GOT3 (cell line): ENCODE data around the gene FOXP3.
A peak's percentile ranks its signal among the peaks of the same experiment; 100 is the strongest.

Experiments used
- DNase-seq: peaks from one replicate; lab custom pipeline; 2025; ENCODE audit warnings: mixed read lengths; lab: John Stamatoyannopoulos, UW

FOXP3 gene

DNA sequence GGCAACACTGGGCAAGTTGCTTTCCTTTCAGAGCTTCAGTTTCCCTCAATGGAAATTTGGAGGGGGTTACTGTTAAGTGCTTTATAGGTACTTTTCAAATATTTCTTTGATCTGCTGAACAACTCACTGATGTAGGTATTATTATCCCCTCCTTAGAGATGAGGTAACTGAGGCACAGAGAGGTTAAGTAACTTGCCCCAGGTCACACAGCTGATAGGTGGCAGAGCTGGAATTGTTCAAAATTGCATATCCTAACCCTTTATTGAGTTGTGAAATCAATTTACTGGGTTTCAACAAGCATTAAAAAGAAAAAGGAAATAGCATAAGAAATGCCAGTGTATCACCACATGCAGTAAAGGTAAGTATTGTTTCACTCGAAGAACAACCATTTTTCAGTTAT is 11.7 kb upstream of the FOXP3 start:
- DNase-seq = no peak

DNA sequence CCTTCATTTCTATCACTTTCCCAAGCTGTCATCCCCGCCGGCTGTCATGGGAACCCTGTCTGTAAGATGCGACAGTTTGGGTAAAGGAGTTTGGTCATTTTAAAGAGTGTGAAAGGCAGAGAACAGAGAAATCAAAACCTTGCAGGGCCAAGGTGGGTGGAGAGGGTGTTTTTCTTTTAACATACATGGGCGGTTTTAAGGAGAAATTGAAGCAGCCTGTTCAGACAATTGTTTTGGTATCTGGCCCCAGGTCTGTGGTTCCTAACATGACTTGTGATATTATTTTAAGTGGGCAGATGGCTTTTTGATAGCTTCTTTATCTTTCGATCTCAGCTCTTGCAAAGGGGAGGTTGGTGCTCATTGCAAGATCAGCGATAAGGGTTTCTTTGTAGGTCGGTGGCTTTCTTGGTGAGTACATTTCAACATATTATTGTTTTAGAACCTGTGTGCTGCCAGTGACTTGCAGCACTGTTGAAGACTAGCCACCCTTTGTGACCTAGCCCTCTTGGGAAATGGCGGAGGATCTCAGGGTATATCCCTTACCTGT is 8.7 kb upstream of the FOXP3 start:
- no peak for DNase-seq

DNA sequence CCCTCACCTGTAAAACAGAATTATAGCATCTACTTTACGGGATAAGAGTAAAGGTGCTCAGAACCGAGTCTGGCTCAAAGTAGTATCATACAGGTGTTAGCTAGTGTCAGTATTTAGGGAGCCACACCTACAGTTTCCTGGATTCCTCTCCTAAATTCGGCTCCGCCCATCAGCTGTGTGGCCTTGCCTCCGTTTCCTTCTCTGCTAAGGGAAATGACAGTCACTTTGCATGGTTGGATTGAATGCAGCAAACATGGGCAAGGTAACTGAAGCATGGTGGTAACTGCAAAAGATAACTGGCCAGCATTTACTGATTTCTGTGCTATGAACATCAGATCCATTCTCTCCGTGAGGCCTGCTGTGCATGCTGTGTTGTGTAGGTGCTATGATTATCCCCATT is 7.9 kb upstream of the FOXP3 start:
- DNase-seq = no peak

DNA sequence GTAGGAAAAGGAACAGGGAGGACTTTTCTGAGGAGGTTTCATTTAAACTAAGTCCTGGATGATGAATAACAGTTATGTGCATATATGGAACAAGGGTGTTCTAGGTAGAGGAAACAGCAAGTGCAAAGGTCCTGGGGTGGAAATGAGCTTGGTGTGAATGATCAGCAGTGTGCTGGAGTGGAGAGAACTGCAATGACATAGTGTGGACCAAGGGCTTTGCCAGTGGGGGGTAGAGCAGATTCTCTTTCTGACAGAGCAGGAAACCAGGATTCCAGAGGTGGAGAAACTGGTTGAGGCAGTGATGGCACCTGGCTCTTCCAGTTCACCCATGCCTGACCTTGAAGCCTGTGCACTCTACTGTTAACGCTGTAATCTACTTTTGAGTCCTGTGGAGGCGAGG is 6.8 kb upstream of the FOXP3 start:
- no peak for DNase-seq

DNA sequence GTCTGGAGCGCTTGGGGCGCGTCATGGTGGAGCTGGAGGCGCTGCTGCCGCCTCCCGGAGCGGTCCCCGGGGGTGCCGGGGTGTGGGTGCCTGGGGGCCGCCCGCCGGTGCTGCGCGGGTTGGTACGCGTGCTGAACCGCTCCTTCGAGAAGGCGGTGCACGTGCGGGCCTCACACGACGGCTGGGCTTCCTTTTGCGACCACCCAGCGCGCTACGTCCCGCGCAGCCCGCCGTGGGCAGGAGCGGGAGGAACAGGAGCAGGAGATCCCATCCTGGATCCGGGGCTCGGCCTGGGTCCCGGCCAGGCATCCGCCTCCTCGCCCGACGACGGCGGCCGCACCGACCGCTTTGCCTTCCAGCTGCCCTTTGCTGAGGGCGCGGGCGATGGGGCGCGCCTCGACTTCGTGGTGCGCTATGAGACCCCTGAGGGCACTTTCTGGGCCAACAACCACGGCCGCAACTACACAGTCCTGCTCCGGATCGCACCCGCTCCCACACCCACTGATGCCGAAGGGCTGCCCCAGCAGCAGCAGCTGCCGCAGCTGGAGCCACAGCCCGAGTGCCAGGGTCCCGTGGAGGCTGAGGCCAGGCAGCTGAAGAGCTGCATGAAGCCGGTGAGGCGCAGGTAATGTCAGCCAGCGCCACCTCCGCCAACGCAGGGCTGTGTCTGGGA is 5.9 kb upstream of the FOXP3 start:
- no peak for DNase-seq

DNA sequence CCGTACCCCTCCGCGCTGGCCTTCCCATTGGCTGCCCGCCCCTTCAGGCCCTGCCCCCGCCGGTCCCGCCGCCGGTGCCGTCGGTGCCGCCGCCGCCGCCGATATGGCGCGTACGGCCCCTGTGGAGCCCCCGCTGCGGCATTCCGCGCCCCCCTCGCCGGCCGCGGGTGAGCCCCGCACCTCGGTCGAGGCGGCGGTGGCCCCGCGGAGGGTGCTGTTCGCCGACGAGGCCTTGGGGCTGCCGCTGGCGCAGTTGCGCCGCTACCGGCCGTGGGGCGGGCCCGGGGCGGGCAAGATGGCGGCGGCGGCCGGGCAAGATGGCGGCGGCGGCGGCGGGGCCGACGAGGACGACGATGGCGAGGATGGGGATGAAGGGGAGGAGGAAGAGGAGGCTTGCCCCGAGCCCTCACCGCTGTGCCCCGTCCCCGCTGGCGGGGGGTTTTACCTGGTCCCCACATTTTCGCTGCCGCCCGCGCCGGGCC is 5.3 kb upstream of the FOXP3 start, which contains the start of gene PPP1R3F:
Gene PPP1R3F, plus strand, starts transcription at position 27 of the 482 bp plus-strand sequence. Its CDS starts 77 bp downstream, at position 104.
- DNase-seq = no peak

DNA sequence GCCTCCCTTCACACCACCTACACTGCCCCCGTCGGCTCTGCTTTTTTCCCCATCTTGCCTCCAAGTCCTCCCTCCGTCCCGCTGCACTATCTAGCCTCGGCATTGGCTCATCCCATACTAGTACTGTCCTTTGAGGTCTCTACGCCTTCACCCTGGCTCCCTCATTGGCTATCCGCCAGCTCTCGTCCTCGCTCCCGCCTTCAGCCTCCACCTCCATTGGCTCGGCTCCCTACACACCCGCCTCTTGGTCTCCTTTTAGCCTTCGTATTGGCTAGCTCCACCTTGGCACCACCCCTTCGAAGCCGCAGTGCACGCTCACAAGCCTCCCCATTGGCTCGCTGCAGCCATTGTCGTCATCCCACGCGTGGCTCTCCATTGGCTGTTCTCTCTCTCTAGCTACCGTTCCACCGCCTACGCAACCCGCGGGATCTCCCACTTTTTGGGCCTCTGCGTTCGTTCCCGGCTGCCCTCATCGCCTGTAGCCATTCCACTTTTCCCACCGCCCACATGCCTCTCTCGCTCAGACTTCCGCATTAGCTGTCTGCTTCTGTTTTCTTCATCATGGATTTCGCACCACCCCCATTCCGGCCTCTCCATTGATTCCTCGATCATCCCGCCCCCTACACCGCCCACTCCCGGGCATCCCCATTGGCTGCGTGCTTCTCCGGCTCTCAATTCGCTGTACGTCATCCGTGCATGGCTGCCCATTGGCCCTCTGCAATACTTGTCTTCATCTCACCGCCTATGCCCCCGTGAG is 4.7 kb upstream of the FOXP3 start:
- peak; percentile 80 for DNase-seq

DNA sequence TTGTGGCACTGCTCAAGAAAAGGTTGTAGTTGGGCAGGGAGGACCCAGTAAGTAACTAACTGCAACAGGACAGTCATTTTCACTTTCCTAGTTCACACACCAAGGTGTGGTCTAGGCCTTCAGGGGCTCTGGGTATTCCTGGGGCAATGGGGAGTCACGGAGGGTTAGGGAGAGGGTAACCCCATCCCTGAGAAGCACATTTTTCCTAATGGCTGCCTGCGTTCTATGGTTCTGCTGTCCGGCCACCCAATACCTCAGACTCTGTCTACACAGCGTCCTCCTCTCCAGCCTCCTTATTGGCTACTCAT is 4.1 kb upstream of the FOXP3 start:
- DNase-seq = no peak

DNA sequence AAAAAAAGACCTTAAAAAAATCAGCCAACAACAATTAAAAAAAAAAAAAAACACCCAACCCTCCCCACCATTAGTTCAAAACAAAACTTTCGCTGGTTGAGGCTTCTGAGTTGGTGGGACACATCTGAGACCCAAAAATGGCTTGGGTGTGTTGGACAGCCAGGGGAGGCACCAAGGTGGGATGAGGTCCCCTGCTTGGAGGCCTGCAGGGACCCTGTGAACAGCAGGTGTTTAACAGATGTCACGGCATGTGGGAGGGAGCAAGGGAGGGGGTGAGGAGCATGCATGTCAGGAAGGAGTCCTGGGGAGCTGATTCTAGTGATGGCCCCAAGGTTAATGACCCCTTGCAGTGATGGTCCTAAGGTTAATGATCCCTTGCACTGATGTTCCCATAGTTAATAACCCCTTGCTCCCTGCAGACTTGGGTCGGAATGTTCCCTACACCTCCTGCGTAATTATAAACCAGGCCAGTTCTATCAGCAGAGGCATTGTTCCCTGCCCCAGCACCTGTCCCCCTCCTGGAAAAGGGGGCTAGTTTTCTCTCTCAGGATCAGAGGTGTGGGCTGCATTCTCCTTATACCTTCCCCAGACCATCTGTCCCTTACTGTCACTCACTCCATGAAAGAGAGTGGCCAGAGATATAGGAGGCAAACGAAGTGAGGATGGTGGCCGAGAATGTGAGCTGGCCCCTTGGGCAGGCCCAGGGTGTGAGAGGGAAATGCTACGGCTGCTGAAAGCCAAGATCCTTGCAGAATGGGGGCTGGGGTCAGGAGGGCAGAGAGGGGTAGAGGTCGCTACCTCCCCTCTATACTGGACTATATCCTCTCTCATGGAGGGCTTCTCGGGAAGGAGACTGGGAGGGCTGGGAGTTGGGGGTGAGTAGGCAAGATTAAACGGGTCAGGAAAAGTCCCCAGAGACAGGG is 2.3 kb upstream of the FOXP3 start:
- no peak for DNase-seq

DNA sequence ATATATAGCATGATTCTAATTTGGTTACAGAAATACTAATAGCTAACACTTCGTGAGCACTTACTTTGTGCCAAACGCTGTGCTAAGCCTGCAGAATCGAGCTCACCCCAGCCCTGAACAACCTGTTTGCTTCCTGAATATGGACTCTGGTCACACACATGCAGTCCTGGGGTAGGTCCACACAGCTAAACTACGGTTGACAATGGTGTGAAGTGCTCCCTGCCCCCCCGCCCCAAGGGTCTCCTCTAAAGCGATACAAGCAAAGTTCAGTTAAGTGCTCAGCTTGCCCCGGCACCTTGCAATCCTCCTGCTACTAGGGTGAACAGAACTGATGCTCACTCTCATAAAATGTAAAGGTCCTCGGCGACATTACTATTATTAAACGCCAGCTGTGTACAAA is 879 bp downstream of the FOXP3 start:
- DNase-seq = no peak

DNA sequence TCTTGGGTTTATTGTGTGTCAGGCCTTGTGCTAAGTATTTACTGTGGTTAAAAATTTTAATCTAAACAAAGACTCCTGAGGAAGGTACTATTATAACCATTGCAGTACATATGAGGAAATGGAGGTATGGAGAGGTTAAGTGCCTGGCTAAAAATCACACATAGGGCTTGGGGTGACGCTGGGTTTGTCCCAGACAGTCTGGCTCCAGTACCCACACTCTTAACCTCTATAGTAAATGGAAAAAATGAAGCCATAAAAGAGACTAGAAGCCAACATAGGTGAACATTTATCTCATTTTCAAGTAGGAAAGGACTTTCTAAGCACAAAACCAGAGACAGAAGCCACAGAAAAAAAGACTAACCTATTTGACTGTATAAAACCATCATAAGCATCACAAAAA is 1.9 kb downstream of the FOXP3 start:
- DNase-seq = no peak

DNA sequence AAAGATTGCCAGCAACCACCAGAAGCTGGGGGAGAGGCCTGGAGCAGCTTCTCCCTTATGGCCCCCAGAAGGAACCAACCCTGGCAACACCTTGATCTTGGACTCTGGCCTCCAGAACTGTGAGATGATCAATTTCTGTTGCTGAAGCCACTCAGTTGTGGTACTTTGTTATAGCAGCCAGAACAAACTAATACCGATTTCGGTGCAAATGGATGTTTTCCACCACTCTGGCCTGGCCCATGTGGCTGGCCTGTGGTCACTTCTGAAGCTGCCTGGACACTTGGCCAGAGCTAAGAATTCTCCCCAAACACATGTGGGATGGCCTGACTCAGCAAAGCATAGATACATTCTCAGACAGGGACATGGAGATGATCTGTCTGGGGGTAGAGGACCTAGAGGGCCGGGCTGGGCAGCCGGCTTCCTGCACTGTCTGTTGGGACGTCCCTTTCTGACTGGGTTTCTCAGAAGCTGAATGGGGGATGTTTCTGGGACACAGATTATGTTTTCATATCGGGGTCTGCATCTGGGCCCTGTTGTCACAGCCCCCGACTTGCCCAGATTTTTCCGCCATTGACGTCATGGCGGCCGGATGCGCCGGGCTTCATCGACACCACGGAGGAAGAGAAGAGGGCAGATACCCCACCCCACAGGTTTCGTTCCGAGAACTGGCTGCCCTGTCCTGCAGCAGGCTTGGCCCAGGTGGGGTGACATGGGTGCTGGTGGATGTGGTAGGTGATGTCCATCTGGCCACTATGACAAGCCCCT is 4.1 kb downstream of the FOXP3 start:
- DNase-seq = no peak

DNA sequence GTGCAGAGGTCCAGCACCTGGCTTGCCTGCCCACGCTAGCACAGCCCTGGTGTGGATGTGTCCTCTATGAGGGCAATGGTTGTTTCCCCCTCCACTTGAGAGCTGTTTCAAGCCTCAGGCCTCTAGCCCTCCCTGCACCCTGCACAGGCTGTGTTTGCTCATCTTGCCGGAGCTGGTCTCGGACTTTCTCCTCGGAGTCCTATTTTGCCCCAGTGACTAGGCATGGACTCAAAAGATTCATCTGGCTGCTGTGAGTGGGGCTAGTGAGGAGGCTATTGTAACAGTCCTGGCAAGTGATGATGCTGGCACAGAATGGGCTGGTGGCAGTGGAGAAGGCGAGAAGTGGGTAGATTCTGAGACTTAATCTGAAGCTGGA is 5.8 kb downstream of the FOXP3 start:
- DNase-seq = no peak

DNA sequence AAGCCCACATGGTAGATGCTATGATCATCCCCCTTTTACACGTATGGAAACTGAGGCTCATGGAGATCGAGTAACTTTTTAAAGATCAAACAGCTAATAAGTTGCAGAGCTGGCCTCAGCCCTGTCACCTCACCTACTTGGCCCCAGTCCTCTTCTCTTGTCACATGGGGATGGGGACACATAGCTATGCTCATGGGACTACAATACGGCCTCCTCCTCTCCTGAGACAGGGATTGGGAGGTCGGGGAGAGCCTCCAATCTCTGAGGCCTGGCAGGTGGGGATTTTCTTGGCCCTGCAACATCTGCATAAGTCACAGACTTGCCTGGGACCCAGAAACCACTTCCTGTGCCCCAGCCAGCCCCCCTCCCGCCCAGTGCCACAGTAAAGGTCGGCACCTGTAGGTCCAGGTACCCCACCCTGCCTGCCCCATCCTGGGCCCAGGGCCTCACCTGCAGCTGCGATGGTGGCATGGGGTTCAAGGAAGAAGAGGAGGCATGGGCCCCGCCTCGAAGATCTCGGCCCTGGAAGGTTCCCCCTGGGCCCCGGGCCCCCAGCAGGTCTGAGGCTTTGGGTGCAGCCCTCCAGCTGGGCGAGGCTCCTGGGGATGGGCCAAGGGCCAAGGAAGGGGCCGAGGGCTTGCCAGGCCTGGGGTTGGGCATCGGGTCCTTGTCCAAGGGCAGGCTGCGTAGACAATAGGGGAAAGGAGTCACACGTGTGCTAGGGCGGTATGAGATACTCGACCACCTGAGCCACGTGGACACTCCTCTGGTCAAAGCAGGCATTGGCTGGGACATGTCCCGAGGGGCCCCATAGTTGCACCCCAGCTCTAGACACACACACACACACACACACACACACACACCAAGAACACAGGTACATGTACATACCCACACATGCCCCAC is 6.4 kb downstream of the FOXP3 start:
- DNase-seq = no peak

DNA sequence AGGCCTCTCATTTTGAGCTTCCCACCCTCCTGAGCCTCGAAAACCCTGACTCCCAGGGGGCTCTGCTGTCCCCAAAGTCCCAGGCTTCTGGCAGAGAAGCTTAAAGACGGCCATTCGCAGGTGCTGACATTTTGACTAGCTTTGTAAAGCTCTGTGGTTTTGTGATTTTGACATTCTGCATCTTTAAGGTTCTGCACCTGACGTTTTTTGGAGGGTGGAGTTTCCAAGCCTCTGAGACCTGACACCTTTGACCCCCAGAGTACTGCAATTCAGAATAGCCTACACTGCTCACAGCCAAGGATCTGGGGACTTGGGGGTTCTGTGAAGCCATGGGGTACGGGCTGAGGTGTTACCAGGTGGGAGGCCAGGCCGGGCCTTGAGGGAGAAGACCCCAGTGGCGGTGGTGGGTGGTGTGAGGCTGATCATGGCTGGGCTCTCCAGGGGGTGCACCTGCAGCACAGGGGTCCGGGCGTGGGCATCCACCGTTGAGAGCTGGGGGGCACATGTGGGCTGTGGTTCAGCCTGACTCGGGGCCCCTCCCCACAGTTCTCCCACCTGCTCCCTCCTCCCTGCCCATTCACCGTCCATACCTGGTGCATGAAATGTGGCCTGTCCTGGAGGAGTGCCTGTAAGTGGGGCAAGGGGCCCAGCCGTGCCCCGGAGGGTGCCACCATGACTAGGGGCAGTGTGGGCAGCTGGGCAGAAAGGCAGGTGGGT is 7.3 kb downstream of the FOXP3 start:
- no peak for DNase-seq

DNA sequence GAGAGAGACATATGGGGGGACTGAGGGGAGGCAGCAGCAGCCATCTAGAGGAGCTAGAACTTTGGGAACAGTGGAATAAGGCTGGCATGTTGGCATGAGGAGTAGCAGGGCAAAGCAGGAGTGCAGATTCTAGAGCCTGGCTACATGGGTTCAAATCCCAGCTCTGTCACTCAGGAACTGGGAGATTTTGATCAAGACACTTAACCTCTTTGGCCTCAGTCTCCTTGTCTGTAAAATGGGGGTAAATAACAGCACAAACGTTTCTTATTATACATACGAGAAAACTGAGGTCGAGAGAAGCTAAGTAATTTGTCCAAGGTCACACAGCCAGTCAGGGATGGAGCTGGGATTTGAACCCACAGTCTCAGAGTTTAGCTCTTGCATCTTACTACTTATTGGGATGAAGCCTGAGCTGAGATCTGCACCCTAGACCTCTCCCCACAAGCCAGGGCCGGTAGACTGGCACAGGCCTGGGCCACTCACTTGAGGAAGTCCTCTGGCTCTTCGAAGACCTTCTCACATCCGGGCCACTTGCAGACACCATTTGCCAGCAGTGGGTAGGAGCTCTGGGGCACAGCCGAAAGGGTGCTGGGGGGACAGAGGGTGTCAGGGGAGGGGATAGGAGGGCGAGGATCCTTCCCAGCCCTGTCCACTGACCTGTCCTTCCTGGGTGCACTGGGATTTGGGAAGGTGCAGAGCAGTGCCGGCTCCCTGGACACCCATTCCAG is 8.1 kb downstream of the FOXP3 start:
- DNase-seq = no peak

DNA sequence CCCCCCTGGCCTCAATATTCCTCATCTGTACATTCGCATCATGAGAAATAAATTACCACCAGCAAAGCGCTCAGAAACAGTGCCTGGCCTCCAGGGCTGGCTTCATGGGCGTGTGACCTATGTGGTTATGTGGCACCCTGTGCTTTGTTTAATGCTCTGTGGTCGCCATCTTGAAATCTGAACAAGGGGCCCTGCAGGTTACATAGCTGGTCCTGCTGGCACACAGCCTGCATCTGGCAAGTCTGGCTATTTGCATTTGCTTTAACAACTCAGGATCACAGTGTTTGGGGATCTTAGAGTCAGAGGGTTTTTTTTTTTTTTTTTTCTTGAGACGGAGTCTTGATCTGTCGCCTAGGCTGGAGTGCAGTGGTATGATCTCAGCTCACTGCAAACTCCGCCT is 9.9 kb downstream of the FOXP3 start:
- DNase-seq = no peak

DNA sequence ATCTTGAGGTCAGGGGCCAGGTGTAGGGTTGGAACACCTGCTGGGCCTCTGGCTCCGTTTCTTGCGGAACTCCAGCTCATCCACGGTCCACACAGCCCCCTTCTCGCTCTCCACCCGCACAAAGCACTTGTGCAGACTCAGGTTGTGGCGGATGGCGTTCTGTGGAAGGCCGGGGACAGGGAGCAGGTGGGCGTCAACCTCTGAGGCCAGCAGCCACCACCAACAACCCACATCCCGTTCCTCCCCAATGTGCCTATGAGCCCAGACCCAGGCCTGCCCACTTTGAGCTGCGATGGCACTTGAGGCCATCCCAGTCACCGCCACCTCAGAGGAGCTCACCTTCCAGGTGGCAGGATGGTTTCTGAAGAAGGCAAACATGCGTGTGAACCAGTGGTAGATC is 13.2 kb downstream of the FOXP3 start:
- DNase-seq = no peak

DNA sequence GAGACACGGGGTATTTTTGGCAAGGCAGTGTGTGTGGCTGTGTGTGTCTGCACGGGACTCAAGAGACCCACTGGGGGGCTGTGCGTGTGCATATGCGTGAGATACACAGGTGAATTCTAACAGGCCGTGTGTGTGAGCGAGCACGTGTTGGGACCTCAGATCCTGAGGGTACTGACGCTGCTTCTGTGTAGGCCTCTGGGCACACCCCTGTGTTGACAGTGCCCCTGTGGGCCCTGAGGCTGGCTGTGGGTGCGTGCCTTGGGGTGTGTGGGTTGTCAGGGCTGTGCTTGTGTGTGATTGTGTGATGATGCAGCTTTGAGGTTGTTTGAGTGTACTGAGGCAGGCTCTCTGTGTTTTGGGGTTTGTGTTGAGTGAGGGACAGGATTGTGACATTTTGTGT is 13.9 kb downstream of the FOXP3 start:
- DNase-seq = no peak
